Measurements from ENCODE around the gene PLEKHM1. TPM values are rescaled to one million over a fixed set of nuclear protein-coding genes. Genes with fewer than 3 reads are reported as not detected.

PLEKHM1 gene
- total and polyA plus RNA-seq, 2 donors (not counting 3 experiments of a cell fraction or from before 2014, with no cell fraction given), result 29.7 to 52.0 TPM

GRCh38 chr17:45436625-45437464 is 53.7 kb downstream of the PLEKHM1 start:
- Histone ChIP-seq H3K79me2 (ENCODE audit: control insufficient read depth, insufficient read depth, low read length) (no peaks in the 10 kb centered on the region), H3K9ac (replicated peaks; ENCODE audit: extremely low read depth, insufficient read depth, low read length) (no peak overlapping the region), H3K36me3 (ENCODE audit: control insufficient read depth in 2 of 2, extremely low read depth in 1 of 2, insufficient read depth in 2 of 2, low read length in 2 of 2) (peaks cover 0 to 4% of the 10 kb centered on the region in 2 experiments), H3K27ac (ENCODE audit: insufficient read depth, low read depth, low read length) (no peak overlapping the region), H3K4me3 (replicated peaks in 1 of 3; ENCODE audit: insufficient read depth in 1 of 3, low read depth in 1 of 3, low read length in 3 of 3) (no peak overlapping the region), H3K9me3 (replicated peaks; ENCODE audit: control insufficient read depth, insufficient read depth, low read length) (no peaks in the 10 kb centered on the region), H3K4me1 (ENCODE audit: control insufficient read depth, extremely low read depth, insufficient read depth, low read length) (peaks cover 18% of the 10 kb centered on the region), H4K20me1 (replicated peaks; ENCODE audit: control insufficient read depth, extremely low read depth, insufficient read depth, low read length) (no peaks in the 10 kb centered on the region), H3K4me2 (ENCODE audit: insufficient read depth, low read length) (no peak overlapping the region), H3K9me1 (replicated peaks; ENCODE audit: control insufficient read depth, extremely low read depth, insufficient read depth, low read length) (no peaks in the 10 kb centered on the region), H2AFZ (ENCODE audit: low read depth, low read length) (no peak overlapping the region), H3K27me3 (ENCODE audit: control insufficient read depth in 2 of 2, insufficient read depth in 2 of 2, low read length in 2 of 2) (no peaks in the 10 kb centered on the region)
- TSS peak; percentile 34 for BruUV-seq (replicated peaks)
- FAIRE-seq, result no peak
- ChIA-PET CTCF (no interaction called here), POLR2A (no interaction called here)
- dilution Hi-C loops (cut with MboI; ENCODE audit: extremely low pct_ligation_motif_present, low sequenced_read_pairs), result no loop called here
- DNase-seq (ENCODE audit: low read depth, low spot score), result no peak
- no peak for TF ChIP-seq CTCF (IDR thresholded peaks at IDR 0.05; ENCODE audit: extremely low read depth in 1 of 2, insufficient read depth in 1 of 2, low read depth in 1 of 2, low read length in 2 of 2)
- no peak for TF ChIP-seq GATA2 (IDR thresholded peaks at IDR 0.05; ENCODE audit: insufficient read depth, insufficient read length, low read depth, low read length)
- TF ChIP-seq POLR2AphosphoS5 (IDR thresholded peaks at IDR 0.05; ENCODE audit: insufficient read depth, low read depth, low read length), result no peak
- no peak for TF ChIP-seq EZH2 (IDR thresholded peaks at IDR 0.05; ENCODE audit: borderline replicate concordance, low read depth, low read length, severe bottlenecking)
- TF ChIP-seq MYC (IDR thresholded peaks at IDR 0.05; ENCODE audit: low read depth, low read length), result no peak
- no peak for TF ChIP-seq POLR2A (IDR thresholded peaks at IDR 0.05; ENCODE audit: low read depth, low read length)
- no peak for TF ChIP-seq JUN (IDR thresholded peaks at IDR 0.05; ENCODE audit: borderline replicate concordance, insufficient read depth, insufficient read length, low read depth)
- TF ChIP-seq FOS (IDR thresholded peaks at IDR 0.05; ENCODE audit: borderline replicate concordance, insufficient read depth, low read length), result no peak
- no peak for TF ChIP-seq MAX (IDR thresholded peaks at IDR 0.05; ENCODE audit: insufficient read depth, insufficient read length)
- intact Hi-C loops (cut with micrococcal nuclease), result no loop called here

Data from endothelial cell of umbilical vein (primary cell).